HG03066 (cell line): Measurements from ENCODE around the gene FBLN2.
"Not testable (repeated sequence)": the region's sequence is repeated elsewhere in the genome, so short reads cannot be mapped to it uniquely, and the experiment has no call there.

Experiments
- ATAC-seq: cut with Tn5 transposase; IDR thresholded peaks from one replicate; pipeline ENCODE4 v1.9.1; 2021; ENCODE audit warnings: low read depth; ENCODE audit not compliant: unreplicated experiment

The FBLN2 gene

GRCh38 chr3:13548696-13549622, at the start of gene FBLN2:
TSS of gene FBLN2 (plus strand) at chr3:13549125. CDS start at chr3:13570356, 21,231 bp downstream.
- ATAC-seq = no peak

GRCh38 chr3:13499246-13499645, 49.7 kb upstream of the FBLN2 start:
- not testable (repeated sequence) for ATAC-seq

GRCh38 chr3:13500133-13500885, 48.6 kb upstream of the FBLN2 start:
- no peak for ATAC-seq

- no peak for ATAC-seq
Observed at GRCh38 chr3:13501056-13501455, 47.9 kb upstream of the FBLN2 start.

- ATAC-seq = no peak
Observed at GRCh38 chr3:13501521-13501920, 47.4 kb upstream of the FBLN2 start.

- ATAC-seq = no peak
Observed at GRCh38 chr3:13501958-13502790, 46.8 kb upstream of the FBLN2 start.

- ATAC-seq = no peak
Observed at GRCh38 chr3:13502791-13503060, 46.2 kb upstream of the FBLN2 start.

- ATAC-seq = no peak
Observed at GRCh38 chr3:13504161-13504831, 44.6 kb upstream of the FBLN2 start.

- no peak for ATAC-seq
Observed at GRCh38 chr3:13505147-13506130, 43.5 kb upstream of the FBLN2 start.

GRCh38 chr3:13506239-13506638, 42.7 kb upstream of the FBLN2 start:
- no peak for ATAC-seq

- no peak for ATAC-seq
Observed at GRCh38 chr3:13506680-13507079, 42.2 kb upstream of the FBLN2 start.

GRCh38 chr3:13507247-13507569, 41.7 kb upstream of the FBLN2 start:
- no peak for ATAC-seq

- ATAC-seq = no peak
Observed at GRCh38 chr3:13507570-13508339, 41.2 kb upstream of the FBLN2 start.

- ATAC-seq = no peak
Observed at GRCh38 chr3:13508496-13508895, 40.4 kb upstream of the FBLN2 start.

- ATAC-seq = no peak
Observed at GRCh38 chr3:13509059-13509815, 39.7 kb upstream of the FBLN2 start.

GRCh38 chr3:13509816-13510192, 39.1 kb upstream of the FBLN2 start:
- no peak for ATAC-seq

GRCh38 chr3:13512451-13512850, 36.5 kb upstream of the FBLN2 start:
- no peak for ATAC-seq
